ENCODE measurements around the gene ATP1A4.
"Not testable (repeated sequence)": the region's sequence is repeated elsewhere in the genome, so short reads cannot be mapped to it uniquely, and the experiment has no call there.

Gene ATP1A4

GRCh38 chr1:160151303-160151702 lies at the start of gene ATP1A4:
Gene ATP1A4 (plus strand): TSS chr1:160151603. CDS start chr1:160152041, 438 bp downstream.
- no peak for DNase-seq

DNA sequence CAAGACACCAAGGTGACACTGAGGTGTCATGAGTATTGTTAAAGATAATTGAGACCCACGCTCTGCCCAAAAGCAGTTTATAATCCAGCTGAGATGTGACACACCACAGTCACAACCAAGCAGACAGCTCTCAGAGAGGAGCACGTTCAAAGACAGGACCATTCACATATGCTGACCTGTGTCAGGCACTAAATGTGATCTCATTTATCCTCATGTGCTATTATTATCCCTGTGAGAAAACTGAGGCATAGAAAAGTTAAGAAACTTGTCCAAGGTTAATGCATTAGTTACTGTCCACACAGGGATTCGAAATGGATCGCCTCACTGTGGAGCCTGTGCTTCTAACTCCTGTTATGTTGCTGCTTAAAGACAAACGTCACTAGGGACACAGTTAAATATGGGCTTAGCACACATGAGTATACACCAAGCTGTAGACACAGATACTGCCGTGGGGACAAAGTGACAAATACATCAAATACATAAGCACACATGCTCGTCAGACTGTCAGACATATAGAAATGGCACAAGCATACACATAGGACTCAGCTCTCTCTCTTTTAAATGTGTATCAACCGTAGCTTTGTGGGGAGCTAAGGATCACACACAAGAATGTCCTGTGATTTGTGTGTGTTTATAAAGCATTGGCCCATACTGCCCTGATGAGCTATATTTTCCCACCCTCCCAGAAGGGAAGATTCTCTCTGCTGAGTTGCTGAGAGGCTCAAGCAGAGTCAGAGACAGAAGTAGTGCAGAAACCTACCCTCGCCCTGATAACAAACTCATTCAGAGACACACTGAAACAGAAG lies 49.5 kb upstream of the ATP1A4 start:
- no peak for DNase-seq

DNA sequence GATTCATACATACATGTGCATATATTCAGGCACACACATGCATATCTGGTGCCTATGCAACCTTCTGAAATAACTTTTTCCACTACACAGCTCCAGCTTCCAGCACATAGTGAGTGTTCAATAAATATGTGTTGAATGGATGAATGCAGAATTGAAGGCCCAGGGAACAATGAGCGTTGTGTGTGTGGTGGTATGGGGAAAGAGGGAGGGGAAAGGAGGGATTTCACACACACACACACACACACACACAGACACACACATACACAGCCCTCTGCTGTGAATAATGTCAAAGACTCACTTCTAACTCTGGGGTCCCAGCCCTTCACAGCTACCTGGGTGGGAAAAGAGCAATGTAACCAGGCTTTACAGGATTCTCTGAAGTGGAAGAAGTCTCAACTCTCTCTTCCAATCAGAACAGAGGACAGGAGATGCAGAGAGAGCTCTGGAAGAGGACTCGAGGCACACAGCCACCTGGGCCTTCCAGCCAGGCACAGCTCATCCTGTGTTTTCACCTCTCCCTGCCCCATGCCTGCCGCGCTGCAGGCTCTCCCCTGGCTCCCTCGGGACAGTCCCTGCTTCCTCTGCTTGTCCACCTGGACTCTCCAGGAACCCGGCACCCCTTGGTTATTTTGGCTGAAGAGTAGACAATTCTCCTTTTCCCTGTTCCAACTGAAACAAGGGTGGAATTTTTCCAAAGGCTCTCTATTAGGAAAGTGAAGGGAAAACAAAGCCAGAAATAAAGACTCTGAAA lies 47.6 kb upstream of the ATP1A4 start:
- no peak for DNase-seq

- no peak for DNase-seq
These were observed 46.9 kb upstream of the ATP1A4 start for GRCh38 chr1:160104486-160104885.

- no peak for DNase-seq
These were observed 46.2 kb upstream of the ATP1A4 start for GRCh38 chr1:160105155-160105554.

- no peak for DNase-seq
These were observed 43.9 kb upstream of the ATP1A4 start for GRCh38 chr1:160107512-160107911.

DNA sequence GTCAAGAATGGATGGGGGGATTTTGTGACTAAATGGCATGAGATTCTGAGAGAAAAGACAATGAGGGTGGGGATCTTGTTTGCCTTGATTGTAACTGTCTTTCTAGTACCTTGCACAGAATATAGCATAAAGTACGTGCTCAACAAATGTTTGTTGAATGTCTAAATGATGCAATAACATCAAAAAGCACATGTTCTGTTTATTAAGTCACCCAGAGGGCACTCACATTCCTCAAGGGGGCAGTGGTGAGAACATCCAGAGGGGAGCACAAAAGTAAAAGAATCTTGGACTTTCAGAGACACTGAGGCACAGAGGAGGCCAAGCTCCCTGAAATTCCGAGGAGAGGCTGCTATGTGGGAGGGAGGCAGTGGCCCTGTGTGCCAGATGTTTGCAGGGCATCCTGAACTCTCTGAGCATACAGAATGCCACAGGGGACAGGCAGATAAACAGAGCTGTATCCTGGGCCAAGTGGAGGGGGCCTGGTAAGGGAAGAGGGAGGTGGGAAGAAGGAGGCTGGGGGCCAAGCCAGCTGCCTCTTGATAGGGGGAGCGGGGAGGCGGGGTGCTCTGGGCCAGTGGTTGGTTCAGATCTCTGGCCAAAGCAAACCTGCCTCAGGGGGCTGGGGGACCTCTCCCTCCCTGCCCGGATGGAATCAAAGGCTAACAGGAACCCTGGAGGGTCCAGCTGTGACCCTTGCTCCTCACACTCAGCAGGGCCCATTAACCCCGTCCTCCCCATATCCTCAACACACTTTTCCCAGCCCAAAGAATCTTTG lies 42.3 kb upstream of the ATP1A4 start:
- no peak for DNase-seq

DNA sequence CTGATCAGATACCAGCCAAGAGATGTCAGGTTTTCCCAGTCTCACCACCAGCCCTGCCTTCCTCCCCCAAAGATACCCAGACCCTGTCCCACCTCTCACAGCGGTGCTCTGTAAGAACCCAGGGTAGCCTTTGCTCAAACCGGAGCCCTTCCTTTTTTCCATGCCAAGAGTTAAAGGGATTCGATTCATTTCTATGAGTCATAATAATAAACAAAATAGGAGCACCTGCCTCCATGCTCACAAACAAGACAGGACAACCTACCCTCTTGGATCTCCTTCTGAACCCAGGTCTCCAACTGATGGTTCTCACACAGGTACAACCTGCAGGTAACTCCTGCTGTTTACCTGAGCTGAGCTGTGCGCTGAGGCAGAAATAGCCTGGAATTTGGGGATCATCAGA lies 41.7 kb upstream of the ATP1A4 start:
- no peak for DNase-seq

DNA sequence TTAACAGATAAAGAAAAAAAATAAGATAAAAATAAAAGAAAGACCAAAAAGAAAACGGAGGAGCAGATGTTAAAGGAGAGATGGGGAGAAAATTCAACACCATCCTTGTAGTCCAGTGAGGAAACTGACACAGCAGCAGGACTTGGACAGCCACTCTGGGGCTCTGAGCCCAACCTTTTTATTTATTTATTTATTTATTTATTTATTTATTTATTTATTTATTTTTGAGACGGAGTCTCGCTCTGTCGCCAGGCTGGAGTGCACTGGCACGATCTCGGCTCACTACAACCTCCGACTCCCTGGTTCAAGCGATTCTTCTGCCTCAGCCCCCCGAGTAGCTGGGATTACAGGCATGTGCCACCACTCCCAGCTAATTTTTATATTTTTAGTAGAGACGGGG lies 39.9 kb upstream of the ATP1A4 start:
- DNase-seq: not testable (repeated sequence)

GRCh38 chr1:160112357-160112756 lies 39.0 kb upstream of the ATP1A4 start:
- no peak for DNase-seq

DNA sequence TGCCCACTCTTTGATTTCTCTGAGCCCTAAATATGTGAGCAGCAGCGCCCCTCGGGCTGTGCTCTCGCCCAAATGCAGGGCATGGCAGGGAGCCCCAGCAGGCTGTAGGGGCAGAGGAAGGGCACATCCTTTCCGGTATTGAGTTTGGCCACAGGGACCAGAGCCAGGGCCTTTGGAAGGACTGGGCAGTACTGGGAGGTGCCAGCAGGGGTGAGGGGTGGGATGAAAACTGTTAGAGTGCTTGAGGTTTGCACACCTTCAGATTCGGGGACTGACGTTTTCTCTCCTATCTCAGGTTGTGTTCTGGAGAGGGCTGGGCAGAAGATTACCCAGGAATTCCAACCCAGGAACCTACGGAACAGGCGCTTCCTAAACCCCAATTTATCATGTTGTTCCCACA lies 38.0 kb upstream of the ATP1A4 start:
- no peak for DNase-seq

DNA sequence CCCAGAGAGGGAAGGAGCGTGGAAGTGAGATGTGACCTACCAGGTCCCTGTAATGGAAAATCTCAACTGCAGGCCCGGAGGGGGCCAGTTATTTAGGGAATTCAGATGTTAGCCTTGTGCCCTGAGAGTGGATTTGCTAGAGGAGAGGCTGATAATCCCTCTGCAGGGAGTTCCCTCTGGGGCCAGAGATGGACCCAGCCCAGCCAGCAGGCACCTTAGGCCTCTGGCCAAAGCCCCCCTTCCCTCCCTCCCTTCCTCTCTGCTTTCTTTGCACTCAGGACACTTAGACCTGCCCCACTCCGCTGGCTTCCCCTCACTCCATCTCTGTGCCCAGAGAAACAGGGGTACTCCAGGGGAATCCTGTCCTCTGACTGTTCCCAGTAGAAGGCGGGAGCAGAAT lies 37.3 kb upstream of the ATP1A4 start:
- no peak for DNase-seq

- DNase-seq: no peak
These were observed 35.7 kb upstream of the ATP1A4 start, which contains the start of gene ATP1A2 for GRCh38 chr1:160115545-160116282. Gene ATP1A2 (plus strand): TSS chr1:160115759. CDS start chr1:160115862, 103 bp downstream.

DNA sequence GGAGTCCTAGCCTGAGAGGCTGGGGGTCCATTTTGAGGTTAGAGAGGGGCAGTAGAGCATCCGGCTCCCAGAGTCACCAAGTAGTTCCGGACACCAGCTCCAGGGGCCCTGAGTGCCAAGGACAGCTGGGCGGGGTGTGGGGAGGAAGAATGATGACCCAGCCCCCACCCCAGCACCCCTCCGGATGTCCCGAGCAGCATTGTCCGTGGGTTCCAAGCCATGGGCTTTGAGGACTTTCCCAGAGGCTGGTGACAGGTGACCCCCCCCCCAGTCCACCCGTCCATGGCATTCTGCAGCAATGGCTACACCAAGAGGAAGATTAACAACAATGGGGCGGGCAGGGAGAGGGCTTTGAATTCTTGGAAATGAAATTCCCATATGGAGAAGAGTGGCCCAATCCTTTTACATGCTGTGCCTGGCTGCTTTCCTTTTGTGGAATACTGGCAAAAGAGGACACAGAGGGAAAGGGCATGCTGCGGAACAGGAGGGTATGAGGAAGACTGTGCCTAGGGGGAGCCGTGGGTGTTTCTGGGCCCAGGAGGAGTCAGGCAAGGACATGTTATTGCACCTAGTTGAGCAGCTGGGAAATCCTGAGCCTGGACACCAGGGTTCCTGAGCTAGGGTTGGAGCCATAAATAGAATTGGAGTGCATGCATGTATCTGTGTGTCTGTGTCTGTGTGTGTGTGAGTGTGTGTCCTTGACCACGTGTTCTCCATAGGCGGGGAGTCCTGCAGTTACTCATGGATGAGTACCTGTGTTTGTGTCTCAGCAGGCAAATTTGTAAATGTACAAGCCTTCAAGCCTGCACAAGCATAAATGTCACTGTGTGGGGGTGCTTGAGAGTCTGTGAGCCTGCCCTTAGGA lies 34.9 kb upstream of the ATP1A4 start:
- no peak for DNase-seq

DNA sequence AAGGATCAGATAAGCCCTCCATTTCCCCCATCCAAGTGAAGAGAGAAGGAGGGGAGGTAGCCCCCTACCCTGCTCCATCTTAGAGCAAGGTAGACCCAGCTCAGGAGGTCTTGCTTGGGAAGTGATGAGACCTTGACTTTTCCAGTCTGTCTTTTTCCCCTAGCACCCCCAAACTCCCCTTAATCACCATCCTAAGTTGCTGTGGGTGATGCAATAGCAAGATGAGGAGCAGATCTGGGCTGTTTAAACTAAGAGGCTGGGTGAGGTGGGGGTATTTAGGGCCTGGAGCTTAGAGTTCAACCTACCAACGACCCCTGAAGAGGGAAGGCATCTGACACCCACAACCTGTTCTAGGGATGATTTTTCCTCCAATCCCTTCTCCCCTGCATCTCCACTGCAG lies 34.1 kb upstream of the ATP1A4 start:
- DNase-seq: no peak

DNA sequence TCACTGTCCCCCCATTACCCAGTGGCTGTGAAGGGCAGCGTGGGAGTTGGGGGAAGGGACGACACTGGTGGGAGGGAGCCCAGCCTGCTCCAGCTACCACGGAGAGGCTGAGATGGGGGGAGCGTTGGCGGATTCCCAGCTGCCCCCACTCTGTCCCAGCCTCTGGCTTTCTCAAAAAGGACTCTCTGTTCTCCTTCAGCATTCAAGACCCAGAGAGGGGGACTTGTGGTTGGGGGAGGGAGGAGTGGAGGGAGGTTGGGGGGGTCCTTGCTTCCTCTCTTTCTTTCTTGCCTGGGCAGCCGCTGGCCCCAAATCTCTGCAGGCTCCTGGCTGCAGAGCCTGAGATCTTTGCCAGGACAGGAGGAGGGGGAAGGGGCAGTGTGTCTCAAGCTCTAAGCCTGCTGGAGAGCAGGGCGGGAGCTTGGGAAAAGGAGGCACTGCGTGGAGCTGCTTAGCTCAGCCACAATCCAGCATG lies 33.7 kb upstream of the ATP1A4 start:
- DNase-seq: no peak

DNA sequence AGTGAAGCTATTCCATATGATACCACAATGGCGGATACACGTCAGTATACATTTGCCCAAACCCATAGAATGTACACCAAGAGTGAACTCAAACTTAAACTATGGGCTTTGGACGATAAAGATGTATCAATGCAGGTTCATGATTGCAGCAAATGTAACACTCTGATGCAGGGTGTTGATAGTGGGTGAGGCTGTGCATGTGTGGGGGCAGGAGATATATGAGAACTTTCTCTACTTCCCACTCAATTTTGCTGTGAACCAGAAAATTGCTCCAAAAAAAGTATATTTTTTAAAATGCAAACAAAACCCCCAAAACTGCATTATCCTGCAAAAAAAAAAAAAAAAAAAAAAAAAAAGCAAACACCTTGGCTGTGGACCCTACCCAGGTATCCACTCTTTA lies 32.5 kb upstream of the ATP1A4 start:
- no peak for DNase-seq

DNA sequence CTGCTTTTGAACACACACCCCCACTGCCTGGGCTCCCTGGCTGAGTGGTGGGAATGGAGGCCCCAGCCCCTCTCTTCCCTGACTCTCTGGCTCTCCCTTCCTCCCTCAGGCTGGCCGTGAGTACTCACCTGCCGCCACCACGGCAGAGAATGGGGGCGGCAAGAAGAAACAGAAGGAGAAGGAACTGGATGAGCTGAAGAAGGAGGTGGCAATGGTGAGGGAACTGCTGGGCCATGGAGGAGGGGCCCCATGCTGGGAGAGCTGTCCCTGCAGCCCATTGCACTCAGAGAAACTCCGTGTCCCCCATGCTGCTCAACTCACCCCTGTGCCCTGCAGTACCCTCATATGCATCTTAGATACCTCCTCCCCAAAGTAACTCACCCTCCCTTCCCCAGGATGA lies 30.6 kb upstream of the ATP1A4 start:
- DNase-seq: no peak

DNA sequence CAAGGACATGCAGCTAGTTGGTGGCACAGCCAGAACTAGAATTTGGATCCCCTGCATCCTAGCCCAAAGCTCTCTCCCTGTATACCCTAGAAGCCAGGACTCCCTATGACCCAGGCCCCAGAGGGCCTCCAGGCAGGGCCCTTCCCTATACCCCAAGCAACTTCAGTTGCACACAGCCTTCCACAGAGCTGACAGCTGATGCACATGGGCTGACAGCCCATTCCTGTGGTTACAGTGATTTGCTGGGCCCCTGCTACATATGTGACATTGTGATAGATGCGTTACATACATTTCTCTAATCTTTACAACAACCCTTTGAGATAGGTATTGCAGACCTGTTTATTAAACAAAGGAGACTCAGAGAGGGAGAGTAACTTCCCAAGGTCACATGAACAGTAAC lies 30.0 kb upstream of the ATP1A4 start:
- DNase-seq: no peak

- DNase-seq: no peak
These were observed 28.4 kb upstream of the ATP1A4 start for GRCh38 chr1:160122978-160123495.

DNA sequence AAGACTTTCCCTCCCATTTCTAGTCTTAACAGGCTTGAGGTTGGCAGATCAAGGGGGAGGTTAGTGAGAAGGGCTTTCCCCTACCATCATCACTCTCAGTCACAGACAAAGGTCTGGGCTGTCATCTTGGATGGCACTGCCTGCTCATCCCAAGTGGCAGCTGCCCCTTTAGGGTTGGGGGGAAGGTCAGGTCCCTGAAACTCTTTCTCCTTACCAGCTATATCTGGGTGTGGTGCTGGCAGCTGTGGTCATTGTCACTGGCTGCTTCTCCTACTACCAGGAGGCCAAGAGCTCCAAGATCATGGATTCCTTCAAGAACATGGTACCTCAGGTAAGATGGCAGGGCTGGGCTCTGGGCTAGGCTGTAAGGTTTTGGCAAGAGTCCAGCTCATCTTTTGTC lies 27.7 kb upstream of the ATP1A4 start:
- no peak for DNase-seq

Measured in activated effector memory CD4-positive, alpha-beta T cell treated with Interleukin-2 at 50 U/mL for 16 hours (primary cell).